GM18508 (cell line): ENCODE results near the gene MSX1.
"Not testable (repeated sequence)": the region's sequence is repeated elsewhere in the genome, so short reads cannot be mapped to it uniquely, and the experiment has no call there.

Experiments
- ATAC-seq: cut with Tn5 transposase; IDR thresholded peaks from one replicate; pipeline ENCODE4 v1.9.1; 2021; ENCODE audit warnings: moderate number of reproducible peaks; ENCODE audit not compliant: insufficient read depth, unreplicated experiment

The MSX1 gene

GRCh38 chr4:4859325-4859798 is at the start of gene MSX1:
Gene MSX1, plus strand, starts transcription at chr4:4859665. Its CDS starts 235 bp downstream, at chr4:4859900.
- no peak for ATAC-seq

GRCh38 chr4:4810092-4810774 is 49.2 kb upstream of the MSX1 start:
- ATAC-seq, result no peak

GRCh38 chr4:4810778-4811177 is 48.7 kb upstream of the MSX1 start:
- ATAC-seq, result no peak

GRCh38 chr4:4812145-4812794 is 47.2 kb upstream of the MSX1 start:
- no peak for ATAC-seq

- no peak for ATAC-seq
Measured at GRCh38 chr4:4818415-4819212, 40.9 kb upstream of the MSX1 start.

GRCh38 chr4:4819213-4819606 is 40.3 kb upstream of the MSX1 start:
- ATAC-seq, result no peak

- ATAC-seq, result no peak
Measured at GRCh38 chr4:4820261-4820660, 39.2 kb upstream of the MSX1 start.

- no peak for ATAC-seq
Measured at GRCh38 chr4:4820739-4821138, 38.7 kb upstream of the MSX1 start.

GRCh38 chr4:4821577-4821976 is 37.9 kb upstream of the MSX1 start:
- ATAC-seq, result no peak

- ATAC-seq, result not testable (repeated sequence)
Measured at GRCh38 chr4:4822286-4822685, 37.2 kb upstream of the MSX1 start.

GRCh38 chr4:4823621-4824162 is 35.8 kb upstream of the MSX1 start:
- no peak for ATAC-seq

GRCh38 chr4:4824232-4824631 is 35.2 kb upstream of the MSX1 start:
- ATAC-seq, result no peak

GRCh38 chr4:4825431-4825830 is 34.0 kb upstream of the MSX1 start:
- ATAC-seq, result no peak

GRCh38 chr4:4829837-4830236 is 29.6 kb upstream of the MSX1 start:
- no peak for ATAC-seq

GRCh38 chr4:4831266-4831665 is 28.2 kb upstream of the MSX1 start:
- no peak for ATAC-seq

GRCh38 chr4:4831825-4832224 is 27.6 kb upstream of the MSX1 start:
- ATAC-seq, result no peak

- no peak for ATAC-seq
Measured at GRCh38 chr4:4836044-4836443, 23.4 kb upstream of the MSX1 start.

- no peak for ATAC-seq
Measured at GRCh38 chr4:4837316-4837715, 22.1 kb upstream of the MSX1 start.

- ATAC-seq, result no peak
Measured at GRCh38 chr4:4838051-4838935, 21.2 kb upstream of the MSX1 start.
